Globus pallidus (tissue), 1 donor: Measurements from ENCODE around the gene KCNB1.

ENCODE experiments used
- DNase-seq: peaks from one replicate; pipeline ENCODE4 v3.0.0-alpha.2; 2015; ENCODE audit warnings: low spot score

The KCNB1 gene

GRCh38 chr20:49388744-49389143 is 93.7 kb downstream of the KCNB1 start:
- DNase-seq = no peak

- DNase-seq = no peak
These were observed 94.9 kb downstream of the KCNB1 start for GRCh38 chr20:49387581-49387939.

- no peak for DNase-seq
These were observed 95.5 kb downstream of the KCNB1 start for GRCh38 chr20:49386848-49387580.

DNA sequence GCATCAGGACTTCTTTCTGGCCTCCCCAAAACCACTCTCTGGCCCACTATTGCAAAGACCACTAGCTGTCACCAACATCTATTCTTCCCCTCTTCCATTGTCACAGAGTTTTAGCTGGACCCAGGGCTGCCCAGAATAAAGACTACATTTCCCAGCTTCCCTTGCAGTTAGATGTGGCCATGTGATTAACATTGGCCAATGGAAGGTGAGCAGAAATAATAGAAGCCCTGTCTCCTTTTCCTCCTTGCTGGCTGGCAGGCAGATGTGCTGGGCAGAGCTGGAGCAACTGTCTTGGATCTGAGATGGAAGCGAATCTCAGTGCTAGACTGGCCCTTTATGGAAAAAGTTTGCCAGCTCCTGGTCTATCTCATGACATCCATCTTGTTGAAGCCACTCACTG is 97.0 kb downstream of the KCNB1 start:
- DNase-seq = peak; percentile 42

DNA sequence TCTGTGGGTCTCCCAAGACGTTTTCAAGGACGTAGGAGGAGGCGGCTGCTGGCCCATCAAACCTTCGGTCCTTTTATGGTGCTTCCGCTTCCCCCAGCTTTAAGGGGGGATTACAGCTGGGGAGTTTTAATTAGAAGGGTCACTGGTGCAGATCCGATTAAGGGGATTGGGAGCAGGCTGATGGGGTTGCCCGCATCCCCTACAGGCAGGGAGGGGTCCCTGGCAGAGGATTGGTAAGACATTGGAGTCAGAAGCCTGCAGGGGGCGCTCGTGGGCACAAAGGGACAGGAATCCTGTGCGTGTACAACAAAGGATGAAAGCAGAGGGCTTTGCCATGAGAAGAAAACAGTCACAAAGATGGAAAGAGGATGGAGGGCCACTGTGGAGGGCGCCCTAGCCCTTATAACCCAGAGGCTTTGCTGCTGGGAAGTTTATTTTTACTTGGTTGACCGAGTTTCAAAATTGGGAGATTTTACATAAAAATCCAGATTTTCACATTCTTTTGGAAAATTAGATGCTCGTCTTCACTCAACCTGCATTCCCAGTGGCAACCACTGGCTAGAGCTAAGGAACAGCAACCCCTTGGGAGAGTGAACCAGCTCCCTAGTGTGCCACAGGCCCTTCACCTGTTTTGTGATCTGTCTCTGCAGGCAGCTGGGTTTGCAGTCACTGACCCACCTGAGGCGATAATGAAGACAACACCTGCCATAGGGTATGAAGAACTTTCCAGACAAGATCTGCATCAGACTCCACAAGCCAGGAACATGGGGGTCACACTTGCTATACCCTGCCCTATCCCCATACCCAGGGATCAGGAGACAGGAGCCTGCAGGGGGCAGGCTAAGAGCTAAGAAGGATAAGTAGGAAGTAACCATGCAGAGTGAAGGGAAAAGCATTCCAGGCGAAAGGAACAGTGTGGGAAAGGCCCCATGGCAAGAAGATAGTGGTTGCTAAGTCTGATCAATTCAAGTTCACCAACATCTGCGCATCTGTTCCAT is 97.7 kb downstream of the KCNB1 start:
- DNase-seq = peak; percentile 45

GRCh38 chr20:49381558-49382493 is 100.6 kb downstream of the KCNB1 start:
- peak; percentile 65 for DNase-seq

- no peak for DNase-seq
These were observed 102.1 kb downstream of the KCNB1 start for GRCh38 chr20:49380337-49380780.

DNA sequence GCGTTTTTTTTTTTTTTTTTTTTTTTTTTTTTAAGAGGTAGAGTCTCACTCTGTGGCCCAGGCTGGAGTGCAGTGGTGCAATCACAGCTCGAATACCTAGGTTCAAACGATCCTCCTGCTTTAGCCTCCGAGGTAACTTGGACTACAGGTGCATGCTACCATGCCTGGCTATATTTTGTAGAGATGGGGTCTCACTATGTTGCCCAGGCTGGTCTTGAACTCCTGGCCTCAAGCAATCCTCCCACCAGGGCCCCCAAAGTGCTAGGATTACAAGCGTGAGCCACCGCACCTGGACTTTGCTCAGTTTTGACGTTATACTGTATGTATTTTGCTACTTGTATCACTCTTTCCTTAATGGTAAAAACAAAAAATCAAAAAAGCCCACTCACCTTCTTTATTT is 103.1 kb downstream of the KCNB1 start:
- no peak for DNase-seq

DNA sequence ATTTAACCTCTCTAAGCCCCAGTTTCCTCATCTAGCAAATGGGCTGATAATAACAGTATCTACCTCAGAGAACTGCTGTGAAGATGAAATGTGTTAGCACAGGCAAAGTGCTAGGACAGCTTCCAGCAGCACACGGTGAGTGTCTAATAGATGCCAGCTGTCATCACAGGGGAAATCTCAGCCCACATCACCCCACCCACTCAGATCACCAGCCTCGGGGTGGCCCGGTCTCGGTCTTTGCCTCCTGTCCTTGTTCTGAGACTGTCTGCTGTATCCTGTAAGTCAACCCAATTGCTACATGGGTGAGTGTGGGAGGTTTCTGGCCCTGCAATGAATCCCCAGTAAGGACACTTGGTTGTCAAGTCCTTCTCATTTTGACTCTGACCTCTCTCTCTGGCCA is 105.1 kb downstream of the KCNB1 start:
- no peak for DNase-seq

GRCh38 chr20:49375170-49375569 is 107.3 kb downstream of the KCNB1 start:
- no peak for DNase-seq

DNA sequence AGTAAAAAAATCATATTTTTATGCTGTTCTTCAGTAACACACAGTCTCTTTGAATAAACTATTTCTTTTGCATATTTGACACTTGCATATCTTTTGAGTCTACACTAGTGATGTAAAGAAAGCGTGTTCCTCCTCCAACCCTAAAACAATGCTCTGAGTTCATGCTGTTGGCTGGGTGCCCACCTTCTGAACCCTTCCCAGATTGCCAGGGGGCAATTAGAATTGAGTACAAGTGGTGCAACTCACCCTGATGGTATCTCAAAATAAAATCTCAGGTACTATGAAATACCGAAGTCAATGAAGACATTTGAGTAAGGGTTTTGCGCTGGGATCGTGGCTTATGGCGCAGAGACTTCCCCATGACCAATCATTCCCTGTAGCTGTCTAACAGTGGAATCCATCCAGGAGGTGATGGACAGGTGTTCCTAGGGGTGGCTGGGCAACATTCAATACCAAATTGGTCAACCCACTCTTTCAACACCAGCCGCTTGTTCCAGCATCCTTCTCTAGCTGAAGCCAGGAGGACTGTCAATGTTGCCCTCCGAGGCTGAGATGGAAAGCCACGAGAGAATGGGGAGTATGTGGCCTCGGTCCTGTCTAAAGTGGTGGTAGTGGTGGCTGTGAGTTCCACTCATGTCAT is 110.3 kb downstream of the KCNB1 start:
- DNase-seq = no peak

- no peak for DNase-seq
These were observed 113.9 kb downstream of the KCNB1 start for GRCh38 chr20:49368596-49368995.

DNA sequence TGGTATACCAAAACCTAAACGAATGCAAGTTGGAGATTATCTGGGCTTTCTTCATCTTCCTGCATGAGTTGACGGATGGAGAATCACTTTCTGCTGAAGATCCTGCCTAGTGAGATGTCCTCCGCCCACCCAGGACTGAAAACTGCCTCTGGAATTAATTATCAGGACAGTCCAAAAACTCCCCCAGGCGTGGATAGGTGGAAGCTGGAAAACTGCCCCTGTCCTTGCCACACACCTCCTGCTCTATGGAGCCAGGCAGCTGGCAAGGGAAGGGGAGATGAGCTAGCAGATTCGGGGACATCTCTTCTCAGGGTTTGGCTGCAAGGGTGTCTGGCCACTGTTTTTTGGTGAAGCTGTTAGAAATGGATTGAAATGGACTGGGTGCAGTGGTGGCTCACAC is 115.4 kb downstream of the KCNB1 start:
- no peak for DNase-seq

GRCh38 chr20:49366687-49367086 is 115.8 kb downstream of the KCNB1 start:
- no peak for DNase-seq

DNA sequence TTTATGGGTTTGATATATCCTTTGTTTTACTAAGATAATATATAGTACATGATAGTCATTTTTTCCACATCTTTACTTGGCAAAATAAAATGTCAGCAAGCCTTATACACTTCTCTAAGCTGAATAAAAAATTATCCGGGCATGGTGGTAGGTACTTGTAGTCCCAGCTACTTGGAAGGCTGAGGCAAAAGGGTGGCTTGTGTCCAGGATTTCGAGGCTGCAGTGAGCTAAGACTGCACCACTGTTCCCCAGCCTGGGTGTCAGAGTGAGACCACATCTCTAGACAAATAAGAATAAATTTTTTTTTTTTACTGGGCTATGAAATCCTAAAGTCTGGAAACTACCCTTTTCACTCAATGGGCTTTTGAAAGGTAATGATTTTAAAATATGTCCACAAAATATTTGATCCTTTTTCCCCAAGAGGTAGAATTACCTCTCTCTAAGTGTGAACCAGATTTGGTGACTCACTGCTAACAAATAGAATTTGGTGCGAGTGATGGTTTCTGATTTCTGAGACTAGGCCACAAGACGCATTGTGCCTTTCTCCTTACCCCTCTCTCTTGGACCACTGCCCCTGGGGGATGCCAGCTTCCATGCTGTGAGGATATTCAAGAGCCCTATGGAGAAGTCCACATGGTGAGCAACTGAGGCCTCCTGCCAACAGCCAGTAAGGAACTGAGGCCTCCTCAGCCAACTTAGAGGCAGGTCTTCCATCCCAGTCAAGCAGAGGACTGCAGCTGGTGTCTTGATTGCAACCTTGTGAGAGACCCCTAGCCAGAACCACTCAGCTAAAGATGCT is 120.4 kb downstream of the KCNB1 start:
- DNase-seq = peak; percentile 41

DNA sequence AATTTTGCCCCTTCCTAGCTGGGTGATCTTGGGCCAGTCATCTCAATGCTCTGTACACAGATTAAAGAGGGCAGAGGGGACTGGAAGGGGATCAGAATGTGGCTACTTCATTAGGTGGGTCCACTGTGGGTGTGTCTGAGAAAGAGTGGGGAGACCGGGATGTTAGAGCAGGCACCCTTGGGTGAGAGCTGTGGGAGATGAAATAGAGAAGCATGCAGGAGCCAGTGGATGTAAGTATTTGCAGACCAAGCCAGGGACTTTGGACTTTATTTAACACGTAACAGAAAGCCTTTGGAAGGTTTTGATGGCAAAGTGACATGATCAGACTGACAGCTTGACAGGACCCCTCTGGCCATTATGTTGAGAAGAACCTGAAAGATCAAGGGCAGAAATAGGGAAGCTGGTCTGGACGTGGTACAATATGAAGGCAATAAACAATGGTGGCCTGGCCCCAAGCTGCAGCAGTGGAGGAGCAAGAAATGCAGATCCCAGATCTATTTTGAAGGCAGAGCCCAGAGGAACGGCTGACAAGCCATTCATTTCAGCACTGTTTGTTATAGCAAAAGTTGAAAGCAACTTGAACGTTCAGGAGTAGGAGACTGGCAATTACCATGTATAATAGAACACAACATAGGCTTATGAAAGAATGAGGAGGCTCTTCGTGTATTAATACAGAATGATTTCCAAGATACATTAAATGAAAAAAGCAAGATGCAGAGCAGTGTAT is 122.1 kb downstream of the KCNB1 start:
- DNase-seq = no peak

DNA sequence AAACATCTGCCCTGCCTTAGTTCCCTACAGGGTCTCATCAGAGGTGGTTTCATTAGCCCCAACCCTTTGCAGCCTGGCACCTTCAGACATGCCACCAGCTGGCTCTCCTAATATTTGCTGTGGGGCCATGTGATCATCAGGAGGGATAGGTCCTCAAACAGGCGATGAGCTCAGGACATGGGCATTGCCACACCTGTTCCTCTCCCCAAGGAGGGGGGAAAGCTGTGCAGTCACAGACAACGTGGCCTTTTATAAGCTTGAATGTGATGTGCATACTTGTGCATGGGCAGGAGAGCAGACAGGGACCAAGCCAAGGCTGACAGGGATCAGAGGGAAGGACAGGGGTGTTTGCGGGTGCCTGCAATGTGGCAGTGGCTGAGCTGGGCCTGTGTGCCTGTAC is 125.8 kb downstream of the KCNB1 start:
- DNase-seq = no peak

DNA sequence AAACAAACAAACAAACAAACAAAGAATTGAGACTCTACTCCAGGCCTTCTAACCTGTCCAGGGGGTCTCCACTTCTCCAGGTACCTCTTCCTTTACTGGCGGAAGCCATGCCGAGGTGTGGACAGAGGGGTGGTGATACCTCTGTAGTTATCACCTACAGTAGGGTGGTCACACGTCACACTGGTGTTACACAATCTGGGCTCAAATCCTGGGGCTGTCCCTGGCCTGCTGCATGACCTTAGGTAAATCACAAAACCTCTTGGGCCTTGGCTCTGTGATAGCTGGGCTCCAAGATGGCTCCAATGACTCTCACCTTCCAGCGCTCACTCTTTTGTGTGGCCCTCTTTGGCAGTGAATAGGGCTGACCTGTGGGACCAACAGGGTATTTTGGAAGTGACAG is 127.8 kb downstream of the KCNB1 start:
- DNase-seq = no peak

DNA sequence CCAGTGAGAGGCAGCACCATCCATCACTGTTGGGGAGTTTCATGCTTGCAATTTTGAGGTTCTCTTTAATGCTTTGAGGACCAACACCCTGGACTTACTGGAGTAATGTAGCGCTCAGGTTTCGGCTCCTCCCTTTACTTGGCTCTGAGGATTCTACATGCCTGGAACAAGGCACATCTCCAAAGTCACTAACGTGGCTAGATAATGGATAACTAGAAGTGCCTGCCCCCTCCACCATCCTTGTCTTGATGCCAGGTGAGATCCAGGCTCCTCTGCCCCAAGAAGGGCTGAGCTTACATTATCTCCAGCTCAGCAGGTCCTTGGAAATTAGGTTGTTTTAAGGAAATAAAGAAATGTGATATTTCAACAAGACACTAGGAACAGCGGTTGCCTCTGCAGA is 129.1 kb downstream of the KCNB1 start:
- DNase-seq = no peak

GRCh38 chr20:49352751-49353150 is 129.7 kb downstream of the KCNB1 start:
- peak; percentile 39 for DNase-seq
